HG03442 (cell line): ENCODE measurements around the gene PYGB.
"Not testable (repeated sequence)": the region's sequence is repeated elsewhere in the genome, so short reads cannot be mapped to it uniquely, and the experiment has no call there.

Experiments used
- ATAC-seq: cut with Tn5 transposase; IDR thresholded peaks from one replicate; pipeline ENCODE4 v1.9.1; 2021; ENCODE audit warnings: mild to moderate bottlenecking, moderate library complexity; ENCODE audit not compliant: unreplicated experiment

Gene PYGB

DNA sequence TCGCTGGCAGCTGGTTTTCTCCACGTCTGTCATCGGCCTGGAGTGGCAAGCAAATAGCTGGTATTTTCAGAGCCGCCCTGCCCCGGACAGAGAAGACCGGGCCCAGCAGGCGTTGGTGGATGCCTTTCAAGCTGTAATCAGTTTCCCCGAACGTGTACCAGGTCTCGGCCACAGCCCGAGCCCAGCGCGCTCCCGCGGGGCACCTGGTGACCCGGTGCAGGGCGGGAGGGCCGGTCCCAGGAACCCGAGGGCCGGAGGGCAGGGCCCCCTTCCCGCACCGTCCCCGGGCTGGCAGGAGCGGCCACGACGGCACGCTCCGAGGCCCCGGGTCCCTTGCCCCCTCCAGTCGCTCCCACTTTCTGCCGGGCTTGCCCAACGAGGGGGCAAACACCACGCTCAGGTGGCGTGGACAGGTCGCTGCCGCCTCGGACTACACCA lies 348 bp upstream of the PYGB start:
- ATAC-seq: peak; percentile 30

GRCh38 chr20:25248786-25249172 lies 894 bp downstream of the PYGB start:
- peak; percentile 5 for ATAC-seq

DNA sequence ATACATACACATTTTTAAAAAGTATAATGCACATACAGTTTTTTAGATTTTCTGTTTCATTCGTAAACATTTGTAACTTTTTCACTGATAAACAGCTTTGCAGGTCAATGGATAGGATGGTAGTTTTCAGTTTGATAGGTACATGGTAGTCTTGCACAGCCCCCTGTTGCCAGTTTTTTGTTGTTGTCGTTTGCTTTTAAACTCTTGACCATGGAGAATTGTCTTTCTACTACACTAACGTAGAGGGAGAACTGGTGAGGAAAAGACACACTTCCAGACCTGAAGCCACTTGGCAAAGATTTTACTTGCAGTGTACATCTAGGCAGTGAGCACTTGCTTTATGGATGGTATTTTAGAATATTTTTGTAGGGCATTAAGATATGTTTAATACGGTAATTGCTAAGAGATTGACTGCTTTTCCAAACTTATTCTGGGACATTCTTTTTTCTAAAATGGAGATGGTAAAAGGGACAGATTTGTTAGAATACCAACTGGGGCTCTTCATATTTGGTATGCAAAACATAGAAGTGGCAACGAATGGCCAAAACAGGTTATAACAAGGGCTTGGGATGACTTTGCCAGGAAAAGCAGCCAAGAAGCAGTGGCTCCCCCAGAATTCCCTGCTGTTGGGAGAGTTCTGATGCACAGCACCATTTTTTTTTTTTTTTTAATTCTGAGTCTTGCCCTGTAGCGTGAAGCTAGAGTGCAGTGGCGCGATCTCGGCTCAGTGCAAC lies 1.5 kb downstream of the PYGB start:
- no peak for ATAC-seq

DNA sequence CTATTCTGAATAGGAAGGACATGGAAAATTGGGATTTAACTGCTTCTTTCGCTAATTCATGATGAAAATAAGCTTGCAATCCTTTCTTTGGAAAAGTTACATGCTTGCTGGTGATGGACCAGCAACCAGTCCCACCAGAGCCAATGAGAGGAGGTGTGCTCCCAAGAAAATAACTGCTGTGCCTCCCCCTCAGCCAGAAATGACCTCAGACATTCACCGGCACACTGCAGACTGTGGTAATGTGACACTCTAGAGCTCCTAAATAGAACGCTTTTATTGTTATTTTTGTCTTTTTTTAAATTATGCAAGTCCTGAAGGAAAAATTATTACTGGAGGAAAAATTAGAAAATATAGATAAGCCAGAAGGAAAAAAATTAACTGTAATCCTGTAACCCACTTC lies 2.6 kb downstream of the PYGB start:
- ATAC-seq: no peak

- ATAC-seq: no peak
Measured at GRCh38 chr20:25251019-25251418, 3.1 kb downstream of the PYGB start.

DNA sequence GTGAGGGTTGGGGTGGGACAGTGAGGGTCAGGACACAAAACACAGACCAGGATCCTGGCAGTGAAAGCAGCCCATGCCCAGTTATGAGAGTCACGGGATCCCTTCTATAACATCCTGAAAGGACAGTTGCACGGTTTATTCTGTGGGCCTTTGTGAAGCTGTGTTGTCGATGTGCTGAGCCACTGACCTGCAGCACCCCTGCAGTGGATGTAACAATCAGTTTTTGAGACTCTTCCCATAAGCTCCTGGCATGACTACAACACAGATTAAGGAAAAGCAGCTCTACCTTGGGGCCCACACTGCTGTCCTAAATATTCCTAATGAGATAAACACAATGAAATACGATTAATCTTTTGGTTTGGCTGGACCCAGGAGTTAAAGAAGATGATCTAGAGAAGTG lies 3.7 kb downstream of the PYGB start:
- ATAC-seq: no peak

DNA sequence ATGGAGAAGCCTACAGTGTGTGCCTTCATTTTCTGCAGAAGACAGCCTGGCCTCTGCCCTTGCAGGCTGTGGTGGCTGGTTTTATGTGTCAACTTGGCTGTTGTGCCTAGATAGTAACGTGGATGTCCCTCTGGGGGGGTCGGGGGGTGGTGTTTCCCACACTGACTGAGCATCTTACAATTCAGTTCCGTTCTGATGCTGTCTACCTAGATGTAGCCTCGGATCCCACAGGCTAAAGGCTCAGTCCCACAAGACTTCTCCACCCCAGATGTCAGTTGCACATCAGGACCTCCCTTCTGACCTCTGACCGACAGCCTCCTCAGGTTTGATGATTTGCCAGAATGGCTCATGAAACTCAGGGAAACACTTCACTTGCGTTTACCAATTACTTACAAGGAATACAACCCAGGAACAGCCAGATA lies 4.4 kb downstream of the PYGB start:
- ATAC-seq: no peak

DNA sequence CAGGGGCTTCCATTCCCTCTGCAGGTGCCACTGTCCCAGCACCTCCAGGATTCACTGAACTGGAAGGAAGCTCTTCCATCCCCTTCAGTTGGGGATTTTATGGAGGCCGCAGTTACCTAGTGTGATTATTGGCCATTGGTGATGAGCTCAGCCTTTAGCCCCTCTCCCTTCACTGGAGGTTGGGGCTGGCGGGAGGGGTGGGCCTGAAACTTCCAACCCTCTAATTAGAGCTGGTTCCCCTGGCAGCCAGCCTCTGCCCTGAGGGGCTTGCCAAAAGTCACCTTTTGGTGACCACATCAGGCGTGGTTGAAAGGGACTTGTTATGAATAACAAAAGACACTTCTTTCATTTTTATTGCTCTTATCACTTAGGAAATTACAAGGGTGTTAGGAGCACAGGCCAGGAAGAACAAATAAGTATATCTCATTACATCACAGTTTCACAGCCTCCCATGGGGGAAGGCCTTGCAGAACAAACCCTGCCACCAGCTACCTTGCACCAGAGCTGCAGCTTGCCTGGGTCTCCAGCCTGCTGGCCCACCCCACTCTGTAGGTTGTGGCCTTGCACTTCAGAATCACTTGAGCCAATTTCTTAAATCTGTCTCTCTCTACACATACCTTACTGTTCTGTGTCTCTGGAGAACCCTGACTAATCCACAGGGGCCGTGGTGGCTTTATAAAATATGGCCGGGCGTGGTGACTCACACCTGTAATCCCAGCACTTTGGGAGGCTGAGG lies 5.0 kb downstream of the PYGB start:
- no peak for ATAC-seq

GRCh38 chr20:25253606-25254275 lies 5.9 kb downstream of the PYGB start:
- no peak for ATAC-seq

DNA sequence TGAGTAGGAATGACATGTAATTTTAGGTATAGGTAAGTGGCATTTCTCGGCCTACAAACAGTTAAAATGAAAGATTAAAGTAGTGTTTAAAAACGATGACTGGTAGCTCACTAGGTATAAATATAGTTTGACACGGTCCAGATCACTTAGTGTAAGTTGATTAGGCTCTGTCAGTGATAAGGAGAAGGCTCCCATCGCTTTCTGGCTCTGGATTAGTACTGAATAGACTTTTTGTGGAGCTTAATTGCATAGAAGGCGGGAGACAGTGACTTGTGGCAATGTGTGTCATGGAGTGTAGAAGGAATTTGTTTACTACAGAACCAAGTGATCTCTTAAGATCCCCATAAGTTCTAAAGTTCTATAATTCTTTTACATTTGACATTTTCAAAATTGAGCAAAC lies 6.7 kb downstream of the PYGB start:
- ATAC-seq: no peak

DNA sequence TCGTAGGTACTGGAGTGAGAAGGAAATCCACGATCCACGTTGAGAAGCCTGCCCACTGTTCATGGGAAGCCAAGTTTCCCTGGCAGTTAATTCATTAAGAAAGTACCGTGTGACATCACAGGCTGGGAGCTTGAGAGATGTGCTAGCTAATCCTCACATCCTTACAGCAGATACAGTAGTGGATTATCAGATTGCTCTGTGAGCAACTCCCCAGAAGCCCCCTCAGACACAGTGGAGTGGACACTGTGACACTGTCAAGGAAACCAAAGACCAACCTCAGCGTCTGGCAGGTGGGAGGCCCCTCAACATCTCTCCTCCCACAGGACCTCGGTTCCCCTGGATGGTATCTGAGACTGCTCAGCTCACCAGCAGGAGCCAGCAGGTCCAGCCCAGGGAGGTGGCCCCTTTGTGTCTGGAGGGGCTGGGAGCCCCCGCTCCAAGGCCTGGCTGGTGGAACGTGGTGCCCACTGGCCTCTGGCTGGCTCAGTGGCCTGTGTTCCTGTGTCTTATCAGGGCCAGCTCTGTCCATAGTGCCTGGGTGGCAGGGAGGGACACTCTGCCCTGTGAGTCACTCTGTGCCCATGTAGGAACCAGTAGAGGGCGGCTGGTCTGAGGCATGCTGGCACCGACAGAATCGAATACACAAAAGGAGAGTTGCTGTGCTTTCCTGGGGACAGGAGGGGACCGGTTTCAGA lies 7.2 kb downstream of the PYGB start:
- no peak for ATAC-seq

GRCh38 chr20:25256226-25256859 lies 8.5 kb downstream of the PYGB start:
- ATAC-seq: no peak

DNA sequence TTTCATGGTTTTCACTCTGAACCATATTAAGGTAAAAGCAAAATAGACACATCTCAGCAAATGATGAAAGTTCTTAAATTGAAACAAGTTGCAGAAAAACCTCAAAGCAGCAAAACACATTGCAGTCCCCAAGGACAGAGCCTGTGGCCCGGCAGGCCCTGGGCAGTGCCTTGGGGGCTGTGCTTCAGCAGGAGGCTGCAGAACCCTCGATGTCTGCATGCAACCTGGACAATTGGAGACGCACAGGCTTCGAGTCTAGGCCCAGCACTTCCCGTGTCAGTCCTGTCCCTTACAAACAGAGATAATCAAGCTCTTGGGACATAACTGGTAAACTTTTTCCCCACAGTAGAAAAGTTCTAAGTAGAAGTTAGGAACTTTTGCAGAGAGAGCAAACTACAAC lies 9.2 kb downstream of the PYGB start:
- ATAC-seq: no peak

GRCh38 chr20:25257756-25258475 lies 10.0 kb downstream of the PYGB start:
- ATAC-seq: no peak

- no peak for ATAC-seq
Measured at GRCh38 chr20:25258476-25258805, 10.6 kb downstream of the PYGB start.

GRCh38 chr20:25258828-25259227 lies 10.9 kb downstream of the PYGB start:
- ATAC-seq: no peak

DNA sequence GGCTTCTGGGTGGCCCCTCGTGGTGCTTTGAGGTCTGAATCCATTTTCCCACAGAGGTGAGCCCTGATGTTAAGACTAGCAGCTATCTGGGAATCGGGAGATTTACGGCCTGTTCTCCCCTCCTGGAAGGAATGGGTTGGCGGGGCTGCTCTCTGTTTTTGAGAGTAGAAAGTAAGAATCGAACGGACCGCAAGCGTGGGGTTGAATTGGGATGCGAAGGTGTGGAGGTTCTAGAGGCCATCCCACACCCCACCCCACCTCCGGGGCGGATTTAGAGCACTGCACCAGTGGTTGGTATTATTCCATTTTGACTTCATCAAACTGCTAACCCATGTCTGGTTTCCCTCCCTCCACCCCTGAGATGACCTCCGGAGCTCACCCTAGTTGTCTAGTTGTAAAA lies 11.5 kb downstream of the PYGB start:
- ATAC-seq: no peak

DNA sequence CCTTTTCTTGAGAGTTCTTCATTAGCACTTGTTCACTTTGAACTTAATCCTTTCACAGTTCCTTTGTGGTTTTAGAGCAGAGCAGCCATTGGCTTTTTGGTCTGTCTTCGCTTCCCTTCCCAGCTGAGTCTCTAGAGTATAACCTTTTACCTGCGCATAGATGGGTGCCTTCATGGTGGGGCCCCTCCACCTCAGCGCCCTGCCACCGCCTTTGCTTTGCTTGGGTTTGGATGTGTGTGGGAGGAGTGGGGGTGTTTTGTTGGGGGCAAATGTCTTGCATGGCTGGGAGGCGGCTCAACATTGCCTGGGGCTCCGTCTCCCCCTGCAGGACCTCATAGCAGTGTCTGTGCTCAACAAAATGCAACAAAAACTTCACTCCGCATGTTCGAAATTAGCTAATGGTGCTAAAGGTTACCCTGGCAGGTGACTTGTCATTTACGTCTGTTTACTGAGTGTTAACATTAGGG lies 11.9 kb downstream of the PYGB start:
- no peak for ATAC-seq

- ATAC-seq: not testable (repeated sequence)
Measured at GRCh38 chr20:25260770-25261437, 13.0 kb downstream of the PYGB start.
